Measurements from ENCODE around the gene PDE1A.
"Not testable (repeated sequence)": the region's sequence is repeated elsewhere in the genome, so short reads cannot be mapped to it uniquely, and the experiment has no call there.

PDE1A gene

GRCh38 chr2:182416191-182416590, 10.6 kb downstream of the PDE1A start:
- DNase-seq = no peak
- in situ Hi-C loops (cut with HindIII; ENCODE audit: low pct_ligation_motif_present, low pct_unique_long_range_greater_than_20kb, low sequenced_read_pairs) = no loop called here

DNA sequence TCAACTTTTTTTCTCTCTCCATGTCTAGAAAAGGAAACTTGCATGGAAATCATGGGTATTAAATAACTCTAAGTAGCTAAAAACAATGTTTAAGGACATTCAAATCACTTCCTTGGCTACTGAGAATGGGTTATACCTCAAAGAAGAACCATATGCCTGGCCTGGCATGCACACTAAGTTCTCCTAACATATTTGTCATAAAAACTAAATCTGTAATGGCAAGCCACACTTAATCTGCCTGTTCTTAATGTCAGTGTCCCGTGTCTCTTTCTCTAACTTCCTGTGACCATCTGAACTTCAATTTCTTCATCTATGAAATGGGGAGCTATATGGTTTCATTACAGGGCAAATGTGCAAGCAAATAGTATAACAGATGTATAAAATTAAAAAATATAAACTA, 11.1 kb downstream of the PDE1A start:
- no peak for DNase-seq
- in situ Hi-C loops (cut with HindIII; ENCODE audit: low pct_ligation_motif_present, low pct_unique_long_range_greater_than_20kb, low sequenced_read_pairs) = no loop called here

- in situ Hi-C loops (cut with HindIII; ENCODE audit: low pct_ligation_motif_present, low pct_unique_long_range_greater_than_20kb, low sequenced_read_pairs) = no loop called here
- DNase-seq = no peak
Measured at GRCh38 chr2:182412858-182413257, 14.0 kb downstream of the PDE1A start.

GRCh38 chr2:182410120-182410519, 16.7 kb downstream of the PDE1A start:
- no peak for DNase-seq
- in situ Hi-C loops (cut with HindIII; ENCODE audit: low pct_ligation_motif_present, low pct_unique_long_range_greater_than_20kb, low sequenced_read_pairs) = no loop called here

- no peak for DNase-seq
- in situ Hi-C loops (cut with HindIII; ENCODE audit: low pct_ligation_motif_present, low pct_unique_long_range_greater_than_20kb, low sequenced_read_pairs) = no loop called here
Measured at GRCh38 chr2:182406221-182406620, 20.6 kb downstream of the PDE1A start.

GRCh38 chr2:182404975-182405561, 21.8 kb downstream of the PDE1A start:
- DNase-seq = no peak
- in situ Hi-C loops (cut with HindIII; ENCODE audit: low pct_ligation_motif_present, low pct_unique_long_range_greater_than_20kb, low sequenced_read_pairs) = no loop called here

GRCh38 chr2:182404092-182404491, 22.7 kb downstream of the PDE1A start:
- in situ Hi-C loops (cut with HindIII; ENCODE audit: low pct_ligation_motif_present, low pct_unique_long_range_greater_than_20kb, low sequenced_read_pairs) = no loop called here
- no peak for DNase-seq

- in situ Hi-C loops (cut with HindIII; ENCODE audit: low pct_ligation_motif_present, low pct_unique_long_range_greater_than_20kb, low sequenced_read_pairs) = no loop called here
- no peak for DNase-seq
Measured at GRCh38 chr2:182393270-182393760, 33.5 kb downstream of the PDE1A start.

DNA sequence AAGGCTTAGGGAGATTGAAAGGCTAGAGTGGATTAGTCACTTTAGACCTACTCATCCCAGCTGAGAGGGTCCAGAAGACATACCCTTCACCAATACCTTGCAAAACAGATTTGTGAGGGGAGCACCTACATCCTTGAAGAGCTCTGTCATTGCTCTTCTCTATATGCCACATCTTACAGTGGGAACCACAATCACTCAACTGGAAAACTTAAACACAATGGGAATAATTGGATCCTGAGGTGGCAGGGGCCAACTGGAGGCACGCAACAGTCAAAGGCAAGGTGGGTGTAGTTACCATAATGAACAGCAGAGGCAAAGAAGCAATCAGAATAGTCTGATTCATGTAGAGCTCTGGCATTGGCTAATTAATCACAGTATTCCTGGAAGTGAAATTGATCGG, 35.4 kb downstream of the PDE1A start:
- in situ Hi-C loops (cut with HindIII; ENCODE audit: low pct_ligation_motif_present, low pct_unique_long_range_greater_than_20kb, low sequenced_read_pairs) = no loop called here
- DNase-seq = no peak

DNA sequence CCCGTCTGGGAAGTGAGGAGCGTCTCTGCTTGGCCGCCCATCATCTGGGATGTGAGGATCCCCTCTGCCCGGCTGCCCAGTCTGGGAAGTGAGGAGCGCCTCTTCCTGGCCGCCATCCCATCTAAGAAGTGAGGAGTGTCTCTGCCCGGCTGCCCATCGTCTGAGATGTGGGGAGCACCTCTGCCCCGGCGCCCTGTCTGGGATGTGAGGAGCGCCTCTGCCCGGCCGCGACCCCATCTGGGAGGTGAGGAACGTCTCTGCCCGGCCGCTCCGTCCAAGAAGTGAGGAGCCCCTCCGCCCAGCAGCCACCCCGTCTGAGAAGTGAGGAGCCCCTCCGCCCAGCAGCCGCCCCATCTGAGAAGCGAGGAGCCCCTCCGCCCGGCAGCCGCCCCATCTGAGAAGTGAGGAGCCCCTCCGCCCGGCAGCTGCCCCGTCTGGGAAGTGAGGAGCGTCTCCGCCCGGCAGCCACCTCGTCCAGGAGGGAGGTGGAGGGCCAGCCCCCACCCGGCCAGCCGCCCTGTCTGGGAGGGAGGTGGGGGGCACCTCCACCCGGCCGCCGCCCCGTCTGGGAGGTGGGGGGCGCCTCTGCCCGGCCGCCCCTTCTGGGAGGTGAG, 40.5 kb downstream of the PDE1A start:
- in situ Hi-C loops (cut with HindIII; ENCODE audit: low pct_ligation_motif_present, low pct_unique_long_range_greater_than_20kb, low sequenced_read_pairs); DNase-seq: not testable (repeated sequence)

GRCh38 chr2:182384860-182385259, 42.0 kb downstream of the PDE1A start:
- no peak for DNase-seq
- in situ Hi-C loops (cut with HindIII; ENCODE audit: low pct_ligation_motif_present, low pct_unique_long_range_greater_than_20kb, low sequenced_read_pairs) = no loop called here

DNA sequence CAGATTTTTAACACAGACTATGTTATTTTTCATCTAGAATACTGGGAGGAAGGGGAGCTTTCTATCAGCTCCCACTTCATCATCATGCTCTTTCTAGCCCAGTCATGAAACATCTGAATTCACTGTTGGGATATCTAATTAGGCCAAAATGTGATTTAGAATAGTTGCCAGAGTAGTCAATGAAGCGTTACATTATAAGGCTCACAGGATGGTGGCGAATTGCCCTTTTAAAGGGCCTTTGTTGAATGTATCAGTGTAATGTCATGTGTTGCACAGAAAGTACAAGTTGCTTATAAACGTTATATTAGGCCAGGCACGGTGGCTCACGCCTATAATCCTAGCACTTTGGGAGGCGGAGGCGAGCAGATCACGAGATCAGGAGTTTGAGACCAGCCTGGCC, 45.6 kb downstream of the PDE1A start:
- no peak for DNase-seq
- in situ Hi-C loops (cut with HindIII; ENCODE audit: low pct_ligation_motif_present, low pct_unique_long_range_greater_than_20kb, low sequenced_read_pairs) = no loop called here

DNA sequence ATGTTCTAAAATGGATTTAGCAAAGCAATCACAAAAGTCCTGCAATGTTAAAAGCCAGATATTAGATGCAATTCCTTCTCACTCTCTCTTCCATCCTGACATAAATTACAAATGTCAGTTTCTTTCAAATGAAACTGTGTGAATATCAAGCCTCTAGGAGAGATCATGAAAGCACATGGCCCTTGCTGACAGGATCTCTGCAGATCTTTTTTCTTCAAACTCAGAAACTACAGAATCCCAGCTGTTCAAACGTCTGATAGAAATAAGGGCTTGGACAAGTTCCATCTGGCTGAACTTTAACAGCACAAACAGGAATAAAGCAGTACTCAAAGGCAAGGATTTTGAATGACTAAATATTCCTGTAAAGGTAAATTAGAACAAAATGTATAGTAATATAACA, 47.6 kb downstream of the PDE1A start:
- no peak for DNase-seq
- in situ Hi-C loops (cut with HindIII; ENCODE audit: low pct_ligation_motif_present, low pct_unique_long_range_greater_than_20kb, low sequenced_read_pairs) = no loop called here

DNA sequence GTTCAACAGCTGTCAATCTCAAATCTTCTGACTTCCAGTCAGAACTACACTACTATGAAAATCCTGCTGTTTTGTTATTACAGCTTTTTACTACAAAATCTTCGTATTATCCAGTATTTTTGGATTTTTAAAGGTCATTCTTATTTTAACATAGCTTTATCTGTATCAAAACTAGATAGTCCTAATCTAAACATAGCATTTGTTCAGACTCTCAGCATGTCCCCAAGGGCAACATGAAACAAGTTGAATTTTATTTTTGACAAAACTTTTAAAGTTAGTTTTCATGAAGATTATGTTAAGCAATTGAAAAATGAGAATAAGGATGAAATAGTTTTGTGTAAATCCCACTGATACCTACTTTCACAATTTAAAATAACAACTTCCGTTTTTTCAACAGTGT, 48.1 kb downstream of the PDE1A start:
- in situ Hi-C loops (cut with HindIII; ENCODE audit: low pct_ligation_motif_present, low pct_unique_long_range_greater_than_20kb, low sequenced_read_pairs) = no loop called here
- DNase-seq = no peak

- in situ Hi-C loops (cut with HindIII; ENCODE audit: low pct_ligation_motif_present, low pct_unique_long_range_greater_than_20kb, low sequenced_read_pairs) = no loop called here
- no peak for DNase-seq
Measured at GRCh38 chr2:182377467-182377866, 49.4 kb downstream of the PDE1A start.

DNA sequence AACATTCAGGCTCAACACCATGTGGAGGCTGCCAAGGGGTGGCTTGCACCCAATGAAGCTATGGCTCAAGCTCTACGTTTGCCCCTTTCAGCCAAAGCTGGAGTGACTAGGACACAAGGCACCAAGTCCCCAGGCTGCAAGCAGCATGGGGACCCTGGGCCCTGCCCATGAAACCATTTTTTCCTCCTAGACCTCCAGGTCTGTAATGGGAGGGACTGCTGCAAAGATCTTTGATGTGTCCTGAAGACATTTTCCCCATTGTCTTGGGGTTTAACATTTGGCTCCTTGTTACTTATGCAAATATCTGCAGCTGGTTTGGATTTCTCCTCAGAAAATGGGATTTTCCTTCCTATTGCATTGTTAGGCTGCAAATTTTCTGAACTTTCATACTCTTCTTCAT, 51.0 kb downstream of the PDE1A start:
- DNase-seq = no peak
- in situ Hi-C loops (cut with HindIII; ENCODE audit: low pct_ligation_motif_present, low pct_unique_long_range_greater_than_20kb, low sequenced_read_pairs) = no loop called here

DNA sequence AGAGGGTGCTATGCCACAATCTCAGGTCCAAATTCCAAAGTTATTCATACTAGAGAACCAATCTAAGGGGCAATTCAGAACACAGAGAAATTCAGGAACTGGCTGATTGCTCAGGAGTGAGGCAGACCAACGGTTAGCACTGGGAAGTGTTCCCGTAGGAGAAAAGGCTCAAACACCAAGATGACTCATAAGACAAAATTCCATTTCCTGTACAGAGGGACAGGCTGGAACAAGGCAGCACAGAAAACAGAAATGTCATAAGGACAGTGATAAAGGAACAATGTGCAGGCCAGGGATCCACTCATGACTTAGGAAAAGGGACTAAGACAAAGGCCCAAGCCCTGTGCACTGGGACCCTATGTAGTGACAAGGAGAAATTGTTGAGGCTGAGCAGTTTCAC, 54.2 kb downstream of the PDE1A start:
- DNase-seq = peak; percentile 93
- in situ Hi-C loops (cut with HindIII; ENCODE audit: low pct_ligation_motif_present, low pct_unique_long_range_greater_than_20kb, low sequenced_read_pairs) = no loop called here

DNA sequence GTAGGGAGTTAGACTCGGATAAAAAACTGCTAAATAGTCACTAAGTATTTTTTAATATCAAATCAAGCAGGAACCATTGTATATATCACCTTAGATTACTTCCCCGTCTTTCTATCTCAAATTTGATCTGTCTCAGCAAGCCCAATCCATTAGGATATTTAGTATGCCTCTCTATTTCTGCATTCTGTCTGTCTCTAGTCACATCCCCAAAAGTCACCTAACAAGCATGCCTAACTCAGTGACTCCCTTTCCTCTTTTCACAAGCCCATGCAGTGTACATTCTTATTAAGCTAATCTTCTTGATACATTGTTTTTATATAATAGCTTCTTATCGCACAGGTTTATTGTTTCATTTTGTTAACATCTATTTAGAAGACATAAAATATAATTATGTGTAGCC, 57.8 kb downstream of the PDE1A start:
- in situ Hi-C loops (cut with HindIII; ENCODE audit: low pct_ligation_motif_present, low pct_unique_long_range_greater_than_20kb, low sequenced_read_pairs) = no loop called here
- DNase-seq = no peak

DNA sequence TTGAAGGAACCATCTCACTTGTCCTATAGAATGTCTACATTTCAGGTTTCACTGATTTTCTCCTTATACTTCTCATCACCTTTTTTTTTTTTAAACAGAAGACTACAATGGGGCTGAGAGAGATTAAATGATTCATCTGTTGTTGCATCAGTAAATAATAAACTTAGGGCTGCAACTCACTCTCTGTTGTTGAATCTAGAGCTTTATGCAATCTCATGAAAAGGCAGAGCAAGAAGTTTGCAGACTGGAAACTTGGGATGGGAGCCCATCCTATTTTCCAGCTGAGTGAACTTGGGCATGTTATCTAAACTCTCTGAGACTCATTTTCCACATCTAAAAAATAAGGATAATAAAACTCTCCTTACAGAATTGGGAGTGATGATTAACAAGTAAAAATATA, 58.4 kb downstream of the PDE1A start:
- DNase-seq = no peak
- in situ Hi-C loops (cut with HindIII; ENCODE audit: low pct_ligation_motif_present, low pct_unique_long_range_greater_than_20kb, low sequenced_read_pairs) = no loop called here

GRCh38 chr2:182367401-182367800, 59.4 kb downstream of the PDE1A start:
- in situ Hi-C loops (cut with HindIII; ENCODE audit: low pct_ligation_motif_present, low pct_unique_long_range_greater_than_20kb, low sequenced_read_pairs) = no loop called here
- no peak for DNase-seq

GRCh38 chr2:182366628-182367027, 60.2 kb downstream of the PDE1A start:
- DNase-seq = no peak
- in situ Hi-C loops (cut with HindIII; ENCODE audit: low pct_ligation_motif_present, low pct_unique_long_range_greater_than_20kb, low sequenced_read_pairs) = no loop called here

Measured in ACHN (cell line).